NK-92 treated with Interleukin-12 subunit alpha and Interleukin-12 subunit beta, amount 100 ng/mL, for 24 hours (cell line): ENCODE results near the gene UGT1A9.
"Not testable (repeated sequence)": the region's sequence is repeated elsewhere in the genome, so short reads cannot be mapped to it uniquely, and the experiment has no call there.

Experiments
- DNase-seq: peaks from one replicate; lab custom pipeline; 2025; lab: John Stamatoyannopoulos, UW

UGT1A9 gene

GRCh38 chr2:233680361-233681045 lies 8.8 kb downstream of the UGT1A9 start:
- DNase-seq = no peak

- DNase-seq = no peak
Measured at GRCh38 chr2:233681521-233682099, 9.9 kb downstream of the UGT1A9 start, which contains the start of gene UGT1A7. Gene UGT1A7, plus strand, starts transcription at chr2:233681901. Its CDS starts 37 bp downstream, at chr2:233681938.

DNA sequence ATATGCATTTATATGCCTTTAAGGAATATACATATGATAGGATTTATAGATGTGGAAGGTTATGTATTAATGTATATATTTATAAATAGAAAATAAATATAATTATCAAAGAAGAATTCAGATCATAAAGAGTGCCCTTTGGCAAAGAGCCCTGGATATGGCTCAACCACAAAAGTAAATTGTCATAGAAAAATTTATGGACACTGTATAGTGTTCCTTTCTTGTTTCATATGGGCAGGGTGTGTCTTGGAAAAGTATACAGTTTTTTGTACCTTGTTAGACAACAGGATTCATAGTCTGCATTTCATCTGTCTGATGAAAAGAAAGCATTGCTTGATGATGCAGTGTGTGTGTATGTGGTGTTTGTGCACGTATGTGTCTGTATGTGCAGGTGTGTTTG lies 12.9 kb downstream of the UGT1A9 start:
- DNase-seq = no peak

GRCh38 chr2:233686928-233687327 lies 15.2 kb downstream of the UGT1A9 start:
- no peak for DNase-seq

DNA sequence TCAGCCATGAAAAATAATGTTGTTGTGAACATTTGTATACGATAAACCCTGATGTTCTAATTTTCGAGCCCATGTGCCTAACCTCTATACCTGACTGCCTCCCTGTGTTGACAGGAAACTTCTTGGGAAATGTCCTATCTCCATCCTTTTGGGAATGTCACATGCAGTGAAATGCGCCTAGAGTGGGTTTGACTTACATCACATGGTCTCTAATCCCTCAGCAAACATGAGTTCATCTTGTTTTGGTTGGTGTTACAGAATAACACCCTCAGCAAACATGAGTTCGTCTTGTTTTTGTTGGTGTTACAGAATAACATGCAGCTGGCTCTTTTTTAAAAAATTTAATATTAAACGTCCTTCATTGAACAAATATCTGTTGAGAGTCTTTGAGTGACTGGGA lies 16.6 kb downstream of the UGT1A9 start:
- DNase-seq = no peak

DNA sequence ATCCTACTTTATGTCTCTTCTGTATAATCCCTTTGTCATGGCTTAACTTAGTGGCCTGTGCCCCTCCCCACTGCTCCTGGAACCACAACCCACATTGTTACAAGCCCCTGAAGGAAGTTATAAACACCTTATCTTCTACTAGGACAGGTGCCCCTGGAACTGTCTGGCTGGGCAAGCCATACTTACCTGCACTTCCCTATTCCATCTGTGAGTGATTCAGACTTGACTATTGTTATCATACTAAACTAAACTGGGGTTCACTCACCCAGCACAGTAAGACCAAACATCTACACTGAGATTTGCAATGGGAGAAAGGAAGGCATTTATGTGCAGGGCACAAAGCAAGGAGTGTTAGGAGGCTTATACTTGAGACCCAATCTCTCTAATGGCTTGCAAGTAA lies 17.3 kb downstream of the UGT1A9 start:
- no peak for DNase-seq

- DNase-seq = no peak
Measured at GRCh38 chr2:233689501-233689900, 17.8 kb downstream of the UGT1A9 start.

DNA sequence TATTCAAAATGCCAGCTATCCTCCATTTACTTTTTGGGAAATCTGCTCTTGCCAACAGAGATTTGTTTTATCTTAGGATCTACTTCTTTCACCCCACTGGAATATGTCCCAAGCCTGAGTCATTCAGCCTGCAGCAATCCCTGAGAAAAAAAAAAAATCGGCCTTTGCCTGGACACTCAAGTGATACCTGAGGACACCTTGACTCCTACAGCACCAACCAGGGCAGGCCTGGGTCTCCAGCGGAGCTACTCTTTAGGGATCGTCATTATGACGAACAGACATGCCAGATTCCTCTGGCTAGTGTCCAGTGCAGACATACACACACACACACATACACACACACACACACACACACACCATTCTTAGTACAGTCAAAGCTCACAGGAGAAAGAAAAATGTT lies 18.7 kb downstream of the UGT1A9 start:
- DNase-seq = no peak

- DNase-seq = no peak
Measured at GRCh38 chr2:233691443-233692433, 20.0 kb downstream of the UGT1A9 start.

DNA sequence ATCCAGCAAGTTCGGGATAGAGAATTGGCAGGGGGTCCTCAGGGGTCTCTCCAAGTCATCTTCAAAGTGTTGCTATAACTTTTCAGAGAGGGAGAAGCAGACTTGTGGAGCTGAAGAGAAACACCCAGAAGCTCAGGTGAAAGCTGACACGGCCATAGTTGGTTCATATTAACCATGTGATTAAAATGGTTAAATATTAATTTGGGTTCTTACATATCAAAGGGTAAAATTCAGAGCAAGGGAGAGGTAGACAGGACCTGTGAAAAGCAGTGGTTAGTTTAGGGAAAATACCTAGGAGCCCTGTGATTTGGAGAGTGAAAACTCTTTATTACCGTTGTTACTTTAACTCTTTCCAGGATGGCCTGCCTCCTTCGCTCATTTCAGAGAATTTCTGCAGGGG lies 20.9 kb downstream of the UGT1A9 start, which contains the start of gene UGT1A6:
UGT1A6 (plus strand) TSS at position 243 of the 400 bp plus-strand sequence; CDS start at position 358, 115 bp downstream.
- DNase-seq = no peak

DNA sequence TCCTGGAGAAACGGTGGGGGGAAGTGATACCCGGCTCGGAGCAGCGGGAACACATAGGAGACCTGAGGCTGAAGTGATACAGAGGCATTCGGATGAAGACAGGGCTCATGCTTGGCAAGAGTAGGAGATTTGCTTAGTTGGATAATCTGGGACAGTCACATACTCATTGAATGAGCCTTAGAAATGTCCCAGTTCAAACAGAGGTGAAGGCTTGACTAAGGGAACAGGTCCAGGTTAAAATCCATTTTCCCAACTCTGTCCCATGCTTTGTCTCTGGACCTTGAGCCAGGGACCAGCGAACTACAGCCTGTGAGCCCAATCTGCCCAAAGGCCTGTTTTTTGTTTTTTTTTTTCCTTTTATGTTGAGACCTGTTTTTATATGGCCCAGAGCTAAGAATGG lies 22.3 kb downstream of the UGT1A9 start:
- no peak for DNase-seq

GRCh38 chr2:233698740-233699139 lies 27.0 kb downstream of the UGT1A9 start:
- DNase-seq = no peak

DNA sequence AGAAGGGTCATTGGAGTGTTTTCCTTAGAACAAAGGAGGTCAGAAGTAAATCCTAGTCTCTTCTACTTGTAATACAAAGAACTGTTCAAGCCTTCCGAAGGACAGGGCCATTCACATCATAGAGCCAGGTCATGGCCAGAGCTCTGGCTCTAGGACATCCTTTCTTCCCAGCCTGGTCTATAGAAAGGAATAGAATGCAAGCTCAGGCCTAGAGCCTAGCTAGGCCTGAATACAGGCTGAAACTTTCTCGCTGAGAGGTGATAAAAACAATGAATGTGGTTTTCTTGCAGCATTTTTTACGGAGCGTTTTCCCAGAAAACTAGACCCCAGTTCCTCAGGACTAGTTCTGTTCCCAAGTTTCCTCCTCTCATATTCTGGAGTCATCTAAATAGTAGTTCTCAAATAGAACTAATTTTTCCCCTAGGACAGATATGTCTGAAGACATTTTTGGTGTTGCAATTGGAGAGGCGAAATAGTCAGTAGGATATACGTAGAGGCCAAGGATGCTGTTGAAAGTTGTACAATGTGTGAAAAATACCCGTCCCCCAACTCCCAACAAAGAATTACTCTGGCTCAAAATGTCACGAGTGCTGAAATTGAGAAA lies 27.8 kb downstream of the UGT1A9 start:
- no peak for DNase-seq

GRCh38 chr2:233700028-233700635 lies 28.4 kb downstream of the UGT1A9 start:
- DNase-seq = no peak

DNA sequence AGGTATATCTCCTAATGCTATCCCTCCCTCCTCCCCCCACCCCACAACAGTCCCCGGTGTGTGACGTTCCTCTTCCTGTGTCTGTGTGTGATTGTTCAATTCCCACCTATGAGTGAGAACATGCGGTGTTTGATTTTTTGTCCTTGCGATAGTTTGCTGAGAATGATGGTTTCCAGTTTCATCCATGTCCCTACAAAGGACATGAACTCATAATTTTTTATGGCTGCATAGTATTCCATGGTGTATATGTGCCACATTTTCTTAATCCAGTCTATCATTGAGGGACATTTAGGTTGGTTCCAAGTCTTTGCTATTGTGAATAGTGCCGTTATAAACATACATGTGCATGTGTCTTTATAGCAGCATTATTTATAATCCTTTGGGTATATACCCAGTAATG lies 29.1 kb downstream of the UGT1A9 start:
- not testable (repeated sequence) for DNase-seq

GRCh38 chr2:233702238-233702637 lies 30.5 kb downstream of the UGT1A9 start:
- DNase-seq = no peak

- DNase-seq = no peak
Measured at GRCh38 chr2:233705911-233706506, 34.3 kb downstream of the UGT1A9 start.

DNA sequence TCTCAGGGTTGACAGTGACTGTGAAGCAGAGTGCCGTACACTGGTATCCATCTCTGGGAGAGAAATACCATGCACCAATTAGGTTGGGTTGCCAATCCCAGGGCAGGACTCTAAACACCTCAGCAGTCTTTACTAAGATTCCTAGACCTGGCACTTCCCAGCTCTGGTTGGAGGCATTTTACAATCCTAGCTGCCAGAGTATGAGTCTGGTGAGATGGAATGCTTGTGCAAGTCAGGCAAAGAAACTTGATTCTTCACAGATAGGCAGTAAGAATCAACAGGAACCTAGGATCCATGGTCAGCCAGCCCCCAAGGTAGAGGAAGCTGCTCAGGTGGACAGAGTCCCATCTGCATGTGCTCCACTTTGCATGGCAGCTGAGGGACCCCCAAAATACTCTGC lies 35.0 kb downstream of the UGT1A9 start:
- no peak for DNase-seq

DNA sequence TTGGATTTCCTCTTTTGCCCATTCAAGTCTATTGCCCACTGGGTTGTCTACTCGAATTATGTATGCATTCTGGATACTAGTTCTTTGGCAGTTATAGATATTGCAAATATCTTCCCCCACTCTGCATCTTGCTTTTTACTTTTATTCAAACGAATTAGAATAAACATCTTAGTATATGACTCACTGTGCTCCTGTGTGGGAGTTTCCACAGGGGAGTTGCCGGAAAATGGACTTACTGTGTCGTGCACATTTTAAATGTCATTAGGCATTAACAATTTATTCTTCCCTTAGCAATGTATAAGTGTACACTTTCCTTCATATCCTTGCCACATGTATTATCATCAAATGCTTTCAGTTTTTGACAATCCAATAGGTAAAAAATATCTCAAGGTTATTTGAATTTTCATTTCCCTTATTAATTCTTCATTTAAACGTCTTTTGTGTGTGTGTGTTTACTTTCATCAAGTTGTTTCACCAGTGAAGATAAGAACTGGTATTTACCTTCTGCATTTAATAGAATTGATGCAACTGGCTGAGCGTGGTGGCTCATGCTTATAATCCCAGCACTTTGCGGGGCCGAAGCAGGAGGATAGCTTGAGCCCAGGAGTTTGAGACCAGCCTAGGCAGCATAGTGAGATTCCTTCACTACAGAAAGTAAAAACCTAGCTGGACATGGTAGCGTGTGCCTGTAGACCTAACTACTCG lies 36.4 kb downstream of the UGT1A9 start:
- no peak for DNase-seq

DNA sequence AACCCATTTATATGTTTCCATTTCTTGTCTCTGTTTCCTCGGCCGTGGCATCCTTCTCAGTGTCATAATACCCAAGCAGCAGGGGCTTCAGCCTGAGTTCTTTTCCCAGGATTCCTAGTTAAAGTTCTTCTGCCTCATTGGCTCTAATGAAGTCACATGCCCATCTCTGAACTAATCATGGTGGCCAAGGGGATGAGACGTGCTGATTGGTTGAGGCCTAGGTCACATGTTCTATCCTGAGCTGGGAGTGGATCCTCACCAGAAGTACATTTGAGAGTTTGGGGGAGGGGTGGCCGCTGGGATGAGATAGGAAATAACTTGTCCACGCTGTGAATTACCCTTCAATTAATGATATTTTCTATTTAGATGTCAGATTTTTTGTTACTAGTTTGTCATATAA lies 37.2 kb downstream of the UGT1A9 start:
- no peak for DNase-seq
